ENCODE measurements around the gene PHKA2. TPM values are rescaled to one million over a fixed set of nuclear protein-coding genes. Genes with fewer than 3 reads are reported as not detected.

The PHKA2 gene
- total RNA-seq, 2 donors from 2014 or later = 25.1 to 25.9 TPM

- no peak for ATAC-seq
- Mint-ChIP-seq H3K9me3 (no peaks in the 10 kb centered on the region), H3K36me3 (peaks cover 16 to 19% of the 10 kb centered on the region in 2 donors), H3K27ac (no peak overlapping the region)
- DNase-seq (ENCODE audit: low spot score in 2 of 2) = no peak
Observed at GRCh38 chrX:18917831-18918230, 66.1 kb downstream of the PHKA2 start.

GRCh38 chrX:18906286-18906685, 77.6 kb downstream of the PHKA2 start:
- Mint-ChIP-seq H3K36me3 (no peaks in the 10 kb centered on the region), H3K27ac (no peak overlapping the region), H3K9me3 (no peaks in the 10 kb centered on the region)
- DNase-seq (ENCODE audit: low spot score in 2 of 2) = no peak
- no peak for ATAC-seq

- ATAC-seq (no peak), DNase-seq (ENCODE audit: low spot score in 2 of 2) (no peak)
- peak overlapping the region; percentile 22 to 27 for H3K27ac Mint-ChIP-seq
- no peaks in the 10 kb centered on the region for H3K9me3 Mint-ChIP-seq
- H3K36me3 Mint-ChIP-seq = no peaks in the 10 kb centered on the region
Observed at GRCh38 chrX:18900401-18900976, 83.4 kb downstream of the PHKA2 start.

GRCh38 chrX:18899796-18900380, 84.0 kb downstream of the PHKA2 start:
- DNase-seq (ENCODE audit: low spot score in 2 of 2) (no peak), ATAC-seq (no peak)
- H3K27ac Mint-ChIP-seq = peak overlapping the region; percentile 22 to 27
- no peaks in the 10 kb centered on the region for H3K9me3 Mint-ChIP-seq
- H3K36me3 Mint-ChIP-seq = no peaks in the 10 kb centered on the region

GRCh38 chrX:18898492-18898891, 85.4 kb downstream of the PHKA2 start:
- no peak for DNase-seq (ENCODE audit: low spot score in 2 of 2)
- H3K36me3 Mint-ChIP-seq = no peaks in the 10 kb centered on the region
- H3K9me3 Mint-ChIP-seq = no peaks in the 10 kb centered on the region
- no peak overlapping the region for H3K27ac Mint-ChIP-seq
- ATAC-seq = no peak

- no peak for ATAC-seq
- Mint-ChIP-seq H3K9me3 (no peaks in the 10 kb centered on the region), H3K27ac (no peak overlapping the region), H3K36me3 (no peaks in the 10 kb centered on the region)
- no peak for DNase-seq (ENCODE audit: low spot score in 2 of 2)
Observed at GRCh38 chrX:18898091-18898490, 85.8 kb downstream of the PHKA2 start.

- DNase-seq (ENCODE audit: low spot score in 2 of 2) = no peak
- Mint-ChIP-seq H3K9me3 (no peaks in the 10 kb centered on the region), H3K27ac (no peak overlapping the region), H3K36me3 (no peaks in the 10 kb centered on the region)
- ATAC-seq = no peak
Observed at GRCh38 chrX:18897611-18898010, 86.3 kb downstream of the PHKA2 start.

- H3K36me3 Mint-ChIP-seq = no peaks in the 10 kb centered on the region
- no peak for ATAC-seq
- no peaks in the 10 kb centered on the region for H3K9me3 Mint-ChIP-seq
- no peak overlapping the region for H3K27ac Mint-ChIP-seq
- no peak for DNase-seq (ENCODE audit: low spot score in 2 of 2)
Observed at GRCh38 chrX:18896680-18897544, 87.0 kb downstream of the PHKA2 start.

- DNase-seq (ENCODE audit: low spot score in 2 of 2) (no peak), ATAC-seq (no peak)
- Mint-ChIP-seq H3K36me3 (no peaks in the 10 kb centered on the region), H3K9me3 (no peaks in the 10 kb centered on the region), H3K27ac (no peak overlapping the region)
Observed at GRCh38 chrX:18895189-18895951, 88.5 kb downstream of the PHKA2 start.

GRCh38 chrX:18894156-18894555, 89.8 kb downstream of the PHKA2 start:
- H3K27ac Mint-ChIP-seq = no peak overlapping the region
- no peaks in the 10 kb centered on the region for H3K9me3 Mint-ChIP-seq
- ATAC-seq (no peak), DNase-seq (ENCODE audit: low spot score in 2 of 2) (no peak)
- H3K36me3 Mint-ChIP-seq = no peaks in the 10 kb centered on the region

GRCh38 chrX:18893536-18893935, 90.4 kb downstream of the PHKA2 start:
- Mint-ChIP-seq H3K9me3 (no peaks in the 10 kb centered on the region), H3K27ac (no peak overlapping the region), H3K36me3 (no peaks in the 10 kb centered on the region)
- no peak for DNase-seq (ENCODE audit: low spot score in 2 of 2)
- no peak for ATAC-seq

- ATAC-seq = no peak
- Mint-ChIP-seq H3K27ac (no peak overlapping the region), H3K36me3 (no peaks in the 10 kb centered on the region), H3K9me3 (no peaks in the 10 kb centered on the region)
- no peak for DNase-seq (ENCODE audit: low spot score in 2 of 2)
Observed at GRCh38 chrX:18892899-18893298, 91.0 kb downstream of the PHKA2 start.

GRCh38 chrX:18891548-18891945, 92.4 kb downstream of the PHKA2 start:
- no peaks in the 10 kb centered on the region for H3K9me3 Mint-ChIP-seq
- no peak overlapping the region for H3K27ac Mint-ChIP-seq
- DNase-seq (ENCODE audit: low spot score in 2 of 2) = no peak
- ATAC-seq = no peak
- H3K36me3 Mint-ChIP-seq = no peaks in the 10 kb centered on the region

- Mint-ChIP-seq H3K9me3 (no peaks in the 10 kb centered on the region), H3K27ac (no peak overlapping the region), H3K36me3 (no peaks in the 10 kb centered on the region)
- DNase-seq (ENCODE audit: low spot score in 2 of 2) (no peak), ATAC-seq (no peak)
Observed at GRCh38 chrX:18890724-18891547, 93.0 kb downstream of the PHKA2 start.

GRCh38 chrX:18890049-18890381, 93.9 kb downstream of the PHKA2 start:
- H3K27ac Mint-ChIP-seq = no peak overlapping the region
- ATAC-seq = no peak
- H3K9me3 Mint-ChIP-seq = no peaks in the 10 kb centered on the region
- H3K36me3 Mint-ChIP-seq = no peaks in the 10 kb centered on the region
- DNase-seq (ENCODE audit: low spot score in 2 of 2) = no peak

- no peak overlapping the region for H3K27ac Mint-ChIP-seq
- H3K9me3 Mint-ChIP-seq = no peaks in the 10 kb centered on the region
- DNase-seq (ENCODE audit: low spot score in 2 of 2) (no peak), ATAC-seq (no peak)
- H3K36me3 Mint-ChIP-seq = no peaks in the 10 kb centered on the region
Observed at GRCh38 chrX:18889346-18890048, 94.4 kb downstream of the PHKA2 start.

All from activated naive CD4-positive, alpha-beta T cell treated with anti-CD3 and anti-CD28 coated beads, Interleukin-2, amount 50 U/mL, for 72 hours (primary cell).